GOT3 (cell line): ENCODE results near the gene CHCHD1.
"Not testable (repeated sequence)": the region's sequence is repeated elsewhere in the genome, so short reads cannot be mapped to it uniquely, and the experiment has no call there.

Experiments used
- DNase-seq: peaks from one replicate; lab custom pipeline; 2025; ENCODE audit warnings: mixed read lengths; lab: John Stamatoyannopoulos, UW

CHCHD1 gene

DNA sequence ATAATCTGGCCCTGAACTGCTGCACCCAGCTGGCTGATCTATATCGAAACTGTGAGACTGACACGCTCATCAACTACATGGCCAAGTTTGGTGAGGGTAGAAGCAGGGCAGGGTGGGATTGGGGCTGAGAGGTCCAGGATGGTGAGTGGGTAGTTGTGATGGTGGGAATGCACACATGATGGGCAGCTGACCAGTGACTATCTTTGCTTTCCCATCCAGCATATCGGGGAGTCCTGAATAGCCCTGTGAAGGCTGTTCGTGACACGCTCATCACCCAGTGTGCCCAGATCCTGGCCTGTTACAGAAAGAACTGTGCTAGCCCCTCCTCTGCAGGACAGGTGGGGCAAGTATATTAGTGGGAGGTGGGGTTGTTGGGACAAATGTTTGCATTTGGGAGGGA is 12.5 kb upstream of the CHCHD1 start:
- no peak for DNase-seq

DNA sequence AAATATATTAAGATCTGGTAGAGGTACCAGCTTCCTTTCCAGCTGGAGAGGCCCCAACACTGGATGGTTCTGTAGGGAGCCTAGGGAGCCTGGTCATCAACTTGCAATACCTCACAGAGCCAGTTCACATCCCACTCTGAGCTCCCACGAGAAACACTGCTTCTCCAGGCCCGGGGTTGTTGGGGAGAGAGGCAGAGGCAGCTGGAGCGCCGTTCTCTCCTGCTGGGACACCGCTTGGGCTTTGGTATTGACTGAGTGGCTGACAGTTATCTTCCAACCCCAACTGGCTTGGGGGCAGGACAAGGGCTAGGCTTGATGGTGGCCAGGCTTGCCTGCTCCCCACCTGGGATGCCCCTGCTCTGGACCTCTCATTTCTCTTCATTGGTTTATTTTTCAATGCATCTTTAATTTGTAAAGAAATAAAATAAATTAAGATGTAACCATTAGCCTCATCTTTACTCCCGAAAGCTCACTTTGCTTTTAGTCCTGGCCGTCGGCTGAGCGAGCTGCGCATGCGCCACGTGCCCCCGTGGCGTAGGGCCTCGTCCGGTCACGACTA is 10.0 kb upstream of the CHCHD1 start:
- no peak for DNase-seq

DNA sequence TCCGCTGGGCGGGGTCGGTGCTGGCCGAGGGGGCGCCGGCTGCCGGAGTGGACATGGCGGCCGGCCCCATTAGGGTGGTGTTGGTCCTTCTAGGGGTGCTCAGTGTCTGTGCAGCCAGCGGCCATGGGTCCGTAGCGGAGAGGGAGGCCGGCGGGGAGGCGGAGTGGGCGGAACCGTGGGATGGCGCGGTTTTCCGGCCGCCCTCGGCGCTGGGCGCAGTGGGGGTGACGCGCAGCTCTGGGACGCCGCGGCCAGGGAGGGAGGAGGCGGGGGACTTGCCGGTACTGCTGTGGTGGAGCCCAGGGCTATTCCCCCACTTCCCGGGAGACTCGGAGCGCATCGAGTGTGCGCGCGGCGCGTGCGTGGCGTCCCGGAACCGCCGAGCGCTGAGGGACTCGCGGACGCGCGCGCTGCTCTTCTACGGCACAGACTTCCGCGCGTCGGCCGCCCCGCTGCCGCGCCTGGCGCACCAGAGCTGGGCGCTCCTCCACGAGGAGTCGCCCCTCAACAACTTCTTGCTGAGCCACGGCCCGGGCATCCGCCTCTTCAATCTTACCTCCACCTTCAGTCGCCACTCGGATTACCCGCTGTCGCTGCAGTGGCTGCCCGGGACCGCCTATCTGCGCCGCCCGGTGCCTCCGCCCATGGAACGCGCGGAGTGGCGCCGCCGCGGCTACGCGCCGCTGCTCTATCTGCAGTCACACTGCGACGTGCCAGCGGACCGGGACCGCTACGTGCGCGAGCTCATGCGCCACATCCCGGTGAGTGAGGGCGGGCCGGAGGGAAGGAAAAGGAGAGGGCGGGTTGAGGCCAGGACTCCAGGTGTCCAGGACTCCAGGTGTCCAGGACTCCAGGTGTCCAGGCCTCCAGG is 9.3 kb upstream of the CHCHD1 start:
- peak; percentile 82 for DNase-seq

DNA sequence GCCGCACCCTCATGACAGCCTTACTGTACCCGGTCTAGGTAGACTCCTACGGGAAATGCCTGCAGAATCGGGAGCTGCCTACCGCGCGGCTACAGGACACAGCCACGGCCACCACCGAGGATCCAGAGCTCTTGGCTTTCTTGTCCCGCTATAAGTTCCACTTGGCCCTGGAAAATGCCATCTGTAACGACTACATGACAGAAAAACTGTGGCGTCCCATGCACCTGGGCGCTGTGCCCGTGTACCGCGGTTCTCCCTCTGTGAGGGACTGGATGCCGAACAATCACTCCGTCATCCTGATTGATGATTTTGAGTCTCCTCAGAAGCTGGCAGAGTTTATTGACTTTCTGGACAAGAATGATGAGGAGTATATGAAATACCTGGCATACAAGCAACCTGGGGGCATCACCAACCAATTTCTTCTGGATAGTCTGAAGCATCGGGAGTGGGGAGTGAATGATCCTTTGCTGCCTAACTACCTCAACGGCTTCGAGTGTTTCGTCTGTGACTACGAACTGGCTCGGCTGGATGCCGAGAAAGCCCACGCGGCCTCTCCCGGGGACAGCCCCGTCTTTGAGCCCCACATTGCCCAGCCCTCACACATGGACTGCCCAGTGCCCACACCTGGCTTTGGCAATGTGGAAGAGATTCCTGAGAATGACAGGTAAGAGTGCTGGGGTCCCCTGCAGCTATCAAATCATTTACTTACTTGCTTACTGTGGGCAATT is 8.5 kb upstream of the CHCHD1 start:
- no peak for DNase-seq

DNA sequence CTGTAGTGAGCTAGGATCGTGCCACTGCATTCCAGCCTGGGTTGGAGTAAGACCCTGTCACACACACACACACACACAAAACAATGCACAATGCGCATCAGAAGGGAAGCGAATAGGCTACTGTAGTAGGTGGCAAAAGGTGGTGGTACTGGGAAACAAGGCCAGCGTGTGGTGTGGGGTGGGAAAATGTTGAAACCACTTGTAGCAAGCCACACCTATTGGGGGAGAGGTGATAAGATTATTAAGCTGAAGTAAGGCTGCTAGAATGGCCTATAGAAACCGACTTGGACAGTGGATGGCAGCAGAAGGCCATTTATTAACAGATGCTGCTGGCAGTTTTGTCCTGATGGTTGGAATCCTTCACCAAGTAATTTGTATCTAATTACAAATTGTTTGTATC is 7.2 kb upstream of the CHCHD1 start:
- DNase-seq, result no peak

DNA sequence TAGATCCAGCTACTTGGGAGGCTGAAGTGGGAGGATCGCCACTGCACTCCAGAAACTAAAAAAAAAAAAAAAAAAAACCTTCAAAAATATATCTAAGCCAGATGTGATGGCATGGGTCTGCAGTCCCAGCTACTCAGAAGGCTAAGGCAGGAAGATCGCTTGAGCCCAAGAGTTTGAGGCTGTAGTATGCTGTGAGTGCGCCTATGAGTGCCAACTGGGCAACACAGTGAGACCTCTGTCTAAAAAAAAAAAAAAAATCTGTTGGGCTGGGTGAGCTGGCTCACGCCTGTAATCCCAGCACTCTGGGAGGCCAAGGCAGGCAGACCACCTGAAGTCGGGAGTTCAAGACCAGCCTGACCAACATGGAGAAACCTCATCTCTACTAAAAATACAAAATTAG is 2.8 kb upstream of the CHCHD1 start:
- no peak for DNase-seq

DNA sequence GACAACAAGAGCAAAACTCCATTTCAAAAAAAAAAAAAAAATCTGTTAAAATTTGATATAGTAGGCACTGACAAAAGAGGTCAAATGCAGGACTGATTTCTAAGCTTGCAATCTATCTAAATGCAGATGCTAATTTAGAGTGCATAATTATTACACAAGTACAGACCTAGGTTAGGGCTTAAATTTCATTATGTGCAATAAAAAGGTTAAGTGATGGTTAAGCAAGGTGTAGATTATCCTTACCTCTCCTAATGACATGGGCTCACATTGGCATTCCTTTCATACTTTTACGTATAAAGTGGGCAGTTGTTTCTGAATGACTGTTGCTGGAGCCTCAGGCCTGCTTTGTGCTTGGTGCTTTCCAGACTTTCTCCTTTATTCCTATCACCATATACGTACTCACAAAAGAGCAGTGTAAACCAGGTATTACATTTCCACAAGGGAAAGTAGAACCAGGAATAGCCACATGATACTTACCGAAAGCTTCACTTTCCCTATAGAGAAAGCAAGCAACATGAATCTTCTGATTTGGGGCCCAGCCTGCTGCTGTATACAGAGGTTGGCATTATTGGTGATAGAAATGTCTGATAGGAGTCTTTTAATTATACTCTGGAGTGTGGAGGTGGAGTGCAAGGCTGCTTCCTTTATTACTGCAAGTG is 2.2 kb upstream of the CHCHD1 start:
- no peak for DNase-seq

DNA sequence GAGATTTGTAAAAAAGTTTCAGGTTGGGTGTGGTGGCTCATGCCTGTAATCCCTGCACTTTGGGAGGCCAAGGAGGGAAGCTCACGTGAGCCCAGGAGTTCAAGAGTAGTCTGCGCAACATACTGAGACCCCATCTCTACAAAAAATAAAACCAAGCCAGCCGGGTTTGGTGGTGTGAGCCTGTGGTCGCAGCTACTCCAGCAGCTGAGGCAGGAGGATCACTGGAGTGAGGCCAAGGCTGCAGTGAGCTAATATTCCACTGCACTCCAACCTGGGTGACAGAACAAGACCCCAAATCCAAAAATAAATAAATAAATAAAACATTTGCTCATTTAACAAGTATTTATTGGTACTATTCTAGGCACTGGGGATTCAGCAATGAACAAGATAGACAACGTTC is 1.5 kb upstream of the CHCHD1 start:
- DNase-seq, result no peak

DNA sequence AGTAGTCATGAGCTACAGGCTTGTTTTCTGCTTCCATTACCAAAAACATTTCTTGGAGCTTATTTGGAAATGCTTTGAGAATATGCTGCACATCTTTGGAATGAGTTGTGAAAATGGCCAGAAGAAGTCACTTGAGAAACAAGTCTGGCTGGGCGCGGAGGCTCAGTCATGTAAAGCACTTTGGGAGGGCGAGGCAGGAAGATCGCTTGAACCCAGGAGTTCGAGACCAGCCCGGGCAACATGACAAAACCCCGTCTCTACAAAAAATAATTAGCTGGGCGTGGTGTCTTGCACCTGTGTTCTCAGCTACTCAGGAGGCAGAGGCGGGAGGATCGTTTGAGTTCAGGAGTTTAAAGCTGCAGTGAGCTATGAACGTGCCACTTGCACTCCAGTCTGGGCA is 882 bp upstream of the CHCHD1 start:
- DNase-seq, result no peak

DNA sequence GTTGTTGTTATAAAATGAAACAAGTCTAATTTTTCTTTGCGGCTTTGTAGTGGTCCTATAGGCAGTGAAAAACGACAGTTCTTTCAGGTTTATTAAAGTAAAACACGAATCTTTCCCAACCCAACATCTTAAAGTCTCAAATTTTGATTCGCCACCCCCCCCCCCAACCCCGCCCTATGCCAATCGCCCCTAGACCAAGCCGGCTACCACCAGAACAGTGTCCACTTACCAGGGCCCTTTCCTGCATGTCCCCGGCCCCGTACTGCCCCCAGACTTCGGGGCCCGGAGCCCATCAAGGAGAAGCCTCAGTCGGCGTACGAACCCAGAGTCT is 335 bp upstream of the CHCHD1 start:
- DNase-seq, result no peak

DNA sequence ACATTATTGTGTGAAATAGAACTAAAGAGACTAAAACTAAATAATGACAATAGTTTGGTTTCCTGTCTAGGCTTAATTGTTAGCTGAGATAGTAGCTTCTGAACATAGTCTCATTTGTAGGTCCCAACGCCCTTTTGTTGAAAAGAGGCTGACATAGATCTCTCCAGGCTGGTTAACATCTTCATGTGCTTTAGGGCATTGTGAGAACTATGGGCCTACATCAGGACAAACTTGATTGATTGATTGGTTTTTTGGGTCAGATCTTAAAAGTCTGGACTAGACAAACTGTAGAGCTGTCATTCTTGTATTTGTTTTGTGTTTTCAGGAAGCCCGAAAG is 869 bp downstream of the CHCHD1 start:
- DNase-seq, result no peak

DNA sequence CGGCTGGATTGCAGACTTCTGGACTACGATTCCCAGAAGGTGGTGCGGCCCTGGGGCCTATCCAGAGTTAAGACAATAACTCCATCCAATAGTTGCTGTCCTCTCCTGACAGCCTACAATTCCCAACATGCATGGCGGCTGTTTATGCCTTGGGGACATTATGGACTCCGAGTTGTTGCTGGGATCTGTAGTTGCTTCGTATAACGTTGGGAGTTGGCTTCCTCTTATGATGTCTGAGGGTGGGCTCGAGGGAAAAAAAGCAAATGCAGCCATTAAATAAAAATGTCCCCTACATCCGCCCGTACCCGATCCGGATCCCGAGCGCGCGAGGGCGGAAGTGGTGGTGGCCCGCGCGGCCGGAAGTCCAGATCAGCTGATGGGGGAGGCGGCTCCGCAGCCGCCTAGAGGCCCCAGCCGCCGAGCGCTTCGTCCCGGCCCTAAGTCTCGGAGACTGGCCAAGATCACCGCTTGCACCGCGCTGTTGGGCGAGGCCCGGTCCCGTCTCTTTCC is 3.4 kb downstream of the CHCHD1 start, which contains the start of gene ZSWIM8:
ZSWIM8 (plus strand) TSS at position 396 of the 510 bp plus-strand sequence. CDS start 273 bp downstream, outside the sequence.
- peak; percentile 44 for DNase-seq

DNA sequence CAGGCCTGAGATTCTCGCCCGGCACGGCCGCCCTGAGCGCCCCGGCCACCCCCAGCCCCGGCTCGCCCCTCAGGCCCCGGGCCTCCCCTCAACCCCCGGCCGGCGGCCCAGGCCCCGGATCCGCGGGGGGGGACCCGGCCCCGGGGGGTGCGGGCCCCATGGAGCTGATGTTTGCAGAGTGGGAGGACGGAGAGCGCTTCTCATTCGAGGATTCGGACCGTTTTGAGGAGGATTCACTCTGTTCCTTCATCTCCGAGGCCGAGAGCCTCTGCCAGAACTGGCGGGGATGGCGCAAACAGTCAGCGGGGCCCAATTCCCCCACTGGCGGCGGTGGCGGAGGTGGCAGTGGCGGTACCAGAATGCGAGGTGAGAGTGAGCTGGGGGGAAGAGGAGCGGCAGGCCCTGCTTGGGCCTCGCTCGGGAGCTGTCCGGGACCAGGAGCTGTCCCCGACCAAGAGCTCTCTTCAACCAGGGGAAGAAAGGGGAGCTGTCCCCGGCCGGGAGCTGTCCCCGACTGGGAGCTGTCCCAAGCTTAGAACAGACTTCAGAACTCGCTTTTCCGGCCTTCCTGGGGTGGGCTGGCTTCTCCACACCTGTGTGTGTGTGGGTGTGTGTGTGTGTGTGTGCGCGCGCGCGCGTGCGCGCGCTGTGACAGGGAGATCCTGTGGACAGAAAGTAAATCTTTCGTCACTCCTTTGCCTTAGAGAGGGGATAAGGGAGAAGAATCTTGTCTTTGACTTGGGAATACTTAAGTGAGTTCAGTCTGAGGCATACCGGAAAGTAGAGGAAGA is 4.1 kb downstream of the CHCHD1 start:
- no peak for DNase-seq

DNA sequence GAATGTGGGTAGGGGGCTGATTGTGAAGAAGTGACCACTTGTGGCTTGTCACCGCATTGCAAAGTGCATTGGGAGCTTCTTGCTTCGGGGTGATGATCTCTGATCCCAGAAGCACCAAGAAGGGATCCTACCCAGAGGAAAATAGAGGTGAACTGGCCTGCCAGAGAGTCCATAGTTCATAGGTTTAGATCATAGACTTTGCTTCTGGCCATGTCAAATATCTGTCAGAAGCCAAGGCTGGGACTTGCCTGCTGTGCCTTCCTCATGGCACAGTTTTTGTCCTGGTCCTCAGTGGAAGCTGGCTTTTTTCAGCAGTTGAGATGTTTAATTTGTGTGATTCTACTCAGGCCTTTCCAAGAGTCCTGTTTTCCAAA is 4.7 kb downstream of the CHCHD1 start:
- no peak for DNase-seq

DNA sequence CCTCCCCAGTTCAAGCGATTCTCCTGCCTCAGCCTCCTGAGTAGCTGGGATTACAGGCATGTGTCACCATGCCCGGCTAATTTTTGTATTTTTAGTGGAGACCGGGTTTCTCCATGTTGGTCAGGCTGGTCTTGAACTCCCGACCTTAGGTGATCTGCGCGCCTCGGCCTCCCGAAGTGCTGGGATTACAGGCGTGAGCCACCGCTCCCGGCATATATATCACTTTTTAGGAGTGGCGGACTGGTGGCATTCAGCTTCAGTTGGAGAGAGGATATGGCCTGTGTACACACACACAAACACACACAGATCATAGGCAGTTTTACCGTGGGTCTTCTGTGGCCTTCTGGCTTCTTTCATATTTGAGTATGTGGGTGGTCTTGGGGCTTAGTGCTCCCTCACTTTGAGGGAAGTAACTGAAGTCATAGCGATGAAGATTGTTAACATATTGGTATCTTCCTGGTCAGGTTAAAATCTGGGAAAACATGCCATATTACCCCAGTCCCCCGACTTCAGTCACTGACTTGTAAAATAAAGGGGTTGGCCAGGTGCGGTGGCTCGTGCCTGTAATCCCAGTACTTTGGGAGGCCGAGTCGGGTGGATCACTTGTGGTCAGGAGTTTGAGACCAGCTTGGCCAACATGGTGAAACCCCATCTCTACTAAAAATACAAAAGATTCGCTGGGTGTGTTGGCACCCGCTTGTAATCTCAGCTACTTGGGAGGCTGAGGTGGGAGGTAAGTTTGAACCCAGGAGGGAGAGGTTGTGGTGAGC is 5.4 kb downstream of the CHCHD1 start:
- DNase-seq, result not testable (repeated sequence)

DNA sequence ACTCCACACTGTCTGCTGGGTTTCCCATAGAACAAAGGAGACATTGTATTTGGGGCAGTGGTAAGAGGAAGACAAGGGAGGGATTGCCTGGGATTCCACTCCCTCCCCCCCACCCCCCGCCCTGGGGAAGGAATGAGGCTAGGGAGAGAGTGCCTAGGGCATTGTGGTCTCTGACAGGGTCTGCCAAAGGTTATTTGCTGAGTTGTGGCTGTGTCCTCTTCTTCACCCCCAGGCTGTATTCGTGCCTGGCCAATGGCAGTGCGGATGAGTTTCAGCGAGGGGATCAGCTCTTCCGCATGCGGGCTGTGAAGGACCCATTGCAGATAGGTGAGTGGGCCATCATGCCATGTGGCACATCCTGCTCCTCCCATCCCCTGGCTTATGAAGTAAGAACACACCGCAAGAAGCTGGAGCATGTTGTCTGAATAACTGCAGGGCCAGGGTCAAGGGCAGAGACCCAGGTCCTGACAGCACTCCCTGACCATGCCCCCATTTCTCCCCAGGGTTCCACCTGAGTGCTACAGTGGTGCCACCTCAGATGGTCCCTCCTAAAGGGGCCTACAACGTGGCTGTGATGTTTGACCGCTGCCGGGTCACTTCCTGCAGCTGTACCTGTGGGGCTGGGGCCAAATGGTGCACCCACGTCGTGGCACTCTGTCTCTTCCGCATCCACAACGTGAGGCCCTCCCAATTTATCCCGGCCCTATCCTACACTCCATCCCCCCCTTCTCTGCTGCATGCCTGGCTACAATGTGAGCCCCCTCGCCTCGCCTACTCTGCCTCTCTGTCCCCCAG is 7.2 kb downstream of the CHCHD1 start:
- DNase-seq, result no peak

DNA sequence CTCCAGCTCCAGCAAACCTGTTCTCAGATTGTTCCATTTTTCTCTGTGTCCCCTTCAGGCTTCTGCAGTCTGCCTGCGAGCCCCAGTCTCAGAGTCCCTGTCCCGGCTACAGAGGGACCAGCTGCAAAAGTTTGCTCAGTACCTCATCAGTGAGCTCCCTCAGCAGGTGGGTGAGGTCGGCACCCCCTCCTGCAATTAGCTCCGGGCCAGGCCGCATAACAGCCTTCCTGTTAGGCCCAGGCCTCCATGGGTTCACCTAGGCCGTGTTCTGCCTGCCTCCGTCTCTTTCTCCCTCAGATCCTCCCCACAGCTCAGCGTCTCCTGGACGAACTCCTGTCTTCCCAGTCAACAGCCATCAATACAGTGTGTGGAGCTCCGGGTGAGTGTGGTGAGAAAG is 7.8 kb downstream of the CHCHD1 start:
- DNase-seq, result no peak

DNA sequence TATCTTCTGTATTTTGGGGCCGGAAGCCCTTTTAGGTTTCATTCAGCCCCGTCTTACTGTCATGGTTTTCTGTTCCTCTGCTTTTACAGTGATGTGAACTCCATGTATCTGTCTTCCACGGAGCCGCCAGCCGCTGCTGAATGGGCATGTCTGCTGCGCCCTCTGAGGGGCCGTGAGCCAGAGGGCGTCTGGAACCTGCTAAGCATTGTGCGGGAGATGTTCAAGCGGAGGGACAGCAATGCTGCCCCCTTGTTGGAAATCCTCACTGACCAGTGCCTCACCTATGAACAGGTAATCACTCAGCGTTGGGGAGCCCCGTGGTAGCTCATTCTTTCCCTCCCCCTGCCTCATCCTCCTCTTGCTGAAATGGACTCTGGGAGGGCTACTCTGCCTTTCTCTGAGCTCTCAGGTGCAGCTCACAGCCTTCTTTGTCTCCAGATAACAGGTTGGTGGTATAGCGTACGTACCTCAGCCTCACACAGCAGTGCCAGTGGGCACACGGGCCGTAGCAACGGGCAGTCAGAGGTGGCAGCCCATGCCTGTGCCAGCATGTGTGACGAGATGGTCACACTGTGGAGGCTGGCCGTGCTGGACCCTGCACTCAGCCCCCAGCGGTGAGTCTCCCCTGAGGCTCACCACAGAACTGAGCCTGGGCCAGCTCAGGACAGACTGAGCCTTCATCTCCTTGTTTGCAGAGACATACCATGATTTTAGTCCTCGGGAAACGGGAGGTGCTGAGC is 9.2 kb downstream of the CHCHD1 start:
- DNase-seq, result no peak

DNA sequence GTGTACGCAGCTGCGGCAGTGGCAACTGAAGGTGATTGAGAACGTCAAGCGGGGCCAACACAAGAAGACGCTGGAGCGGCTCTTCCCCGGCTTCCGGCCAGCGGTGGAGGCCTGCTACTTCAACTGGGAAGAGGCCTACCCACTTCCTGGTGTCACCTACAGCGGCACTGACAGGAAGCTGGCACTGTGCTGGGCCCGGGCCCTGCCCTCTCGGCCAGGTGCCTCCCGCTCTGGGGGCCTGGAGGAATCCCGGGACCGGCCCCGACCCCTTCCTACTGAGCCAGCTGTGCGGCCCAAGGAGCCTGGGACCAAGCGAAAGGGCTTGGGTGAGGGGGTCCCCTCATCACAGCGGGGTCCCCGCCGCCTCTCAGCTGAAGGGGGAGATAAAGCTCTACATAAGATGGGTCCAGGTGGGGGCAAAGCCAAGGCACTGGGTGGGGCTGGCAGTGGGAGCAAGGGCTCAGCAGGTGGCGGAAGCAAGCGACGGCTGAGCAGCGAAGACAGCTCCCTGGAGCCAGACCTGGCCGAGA is 10.1 kb downstream of the CHCHD1 start:
- no peak for DNase-seq
